GM18499 (cell line): ENCODE results near the gene FKBP5.
"Not testable (repeated sequence)": the region's sequence is repeated elsewhere in the genome, so short reads cannot be mapped to it uniquely, and the experiment has no call there.

Experiments used
- ATAC-seq: cut with Tn5 transposase; IDR thresholded peaks from one replicate; pipeline ENCODE4 v1.9.1; 2021; ENCODE audit warnings: moderate number of reproducible peaks; ENCODE audit not compliant: insufficient read depth, unreplicated experiment

The FKBP5 gene

DNA sequence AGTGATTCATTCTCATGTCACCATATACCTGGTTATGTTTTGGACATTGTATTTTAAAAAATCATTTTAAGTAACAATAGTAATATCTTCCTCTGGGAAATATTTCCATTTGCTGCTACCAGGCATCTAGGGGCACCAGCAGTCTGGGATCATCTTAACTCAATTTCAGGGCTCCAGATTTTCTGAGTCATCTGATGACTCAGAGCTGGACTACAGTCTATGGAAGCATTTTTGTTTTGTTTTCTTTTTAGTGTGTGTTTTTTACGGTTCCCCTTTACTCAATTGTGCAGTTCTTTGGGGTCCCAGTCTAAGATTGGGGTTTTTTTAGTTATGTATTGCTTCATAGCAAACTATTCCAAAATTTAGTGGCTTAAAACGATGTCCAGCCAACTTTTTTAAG is 5.7 kb upstream of the FKBP5 start:
- no peak for ATAC-seq

DNA sequence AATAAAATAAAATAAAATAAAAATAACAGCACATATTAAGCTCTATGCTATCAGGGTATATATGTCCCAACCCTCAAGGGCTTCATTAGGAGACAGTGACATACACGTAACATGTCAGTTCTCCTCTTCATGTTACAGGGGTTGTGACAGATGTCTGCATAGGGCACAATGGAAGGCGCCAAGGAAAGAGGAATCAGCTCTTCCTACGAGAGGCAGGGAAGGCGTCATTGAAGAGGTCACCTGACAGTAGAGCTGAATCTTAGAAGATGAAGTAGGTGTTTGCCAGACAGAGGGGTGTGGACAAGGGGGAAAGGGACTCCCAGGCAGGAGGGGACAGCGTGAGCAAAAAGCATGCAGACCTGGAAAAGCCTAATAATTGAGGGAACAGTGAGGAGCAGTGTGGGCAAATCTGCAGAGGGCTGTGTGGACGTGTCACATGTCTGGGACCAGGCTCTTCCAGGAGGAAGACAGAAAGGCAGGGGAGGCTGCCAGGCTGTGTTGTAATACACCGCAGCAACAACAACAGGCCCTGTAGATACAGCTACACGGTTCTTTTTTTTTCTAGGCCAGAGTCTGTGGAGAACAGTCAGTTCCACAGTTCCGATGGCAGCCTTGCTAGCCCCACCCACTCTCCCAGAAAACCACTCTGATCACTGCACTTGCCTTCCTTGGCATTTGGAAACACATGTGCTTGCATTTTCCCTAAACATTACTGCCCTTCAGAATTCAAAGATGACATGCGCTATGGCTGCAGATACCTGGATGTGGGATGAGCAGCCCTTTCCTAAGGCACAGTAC is 2.5 kb upstream of the FKBP5 start:
- no peak for ATAC-seq

DNA sequence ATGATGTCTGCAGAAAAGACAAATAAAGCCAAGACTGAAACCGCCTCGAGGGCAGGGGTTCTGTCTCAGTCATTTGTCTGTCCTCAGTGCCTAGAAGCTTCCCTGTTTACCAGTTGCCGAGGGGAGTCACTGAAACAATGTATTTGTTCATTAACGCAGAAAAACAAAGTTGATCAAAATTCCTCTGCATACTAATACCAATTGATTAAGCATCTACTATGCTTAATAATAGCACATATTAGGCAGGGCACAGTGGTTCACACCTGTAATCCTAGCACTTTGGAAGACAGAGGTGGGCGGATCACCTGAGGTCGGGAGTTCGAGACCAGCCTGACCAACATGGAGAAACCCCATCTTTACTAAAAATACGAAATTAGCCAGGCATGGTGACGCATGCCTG is 1.8 kb upstream of the FKBP5 start:
- no peak for ATAC-seq

DNA sequence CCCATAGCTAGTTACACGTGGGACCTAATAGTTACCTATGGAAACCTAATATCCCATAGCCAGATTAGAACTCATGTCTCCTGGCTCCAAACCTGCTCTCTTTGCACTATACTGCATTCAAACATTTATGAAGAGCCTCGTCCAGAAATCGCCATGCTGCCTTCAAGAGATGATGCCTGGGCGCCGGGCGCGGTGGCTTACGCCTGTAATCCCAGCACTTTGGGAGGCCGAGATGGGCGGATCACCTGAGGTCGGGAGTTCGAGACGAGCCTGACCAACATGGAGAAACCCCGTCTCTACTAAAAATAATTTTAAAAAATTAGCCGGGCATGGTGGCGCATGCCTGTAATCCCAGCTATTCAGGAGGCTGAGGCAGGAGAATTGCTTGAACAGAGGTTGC is 1.3 kb upstream of the FKBP5 start:
- ATAC-seq = not testable (repeated sequence)

DNA sequence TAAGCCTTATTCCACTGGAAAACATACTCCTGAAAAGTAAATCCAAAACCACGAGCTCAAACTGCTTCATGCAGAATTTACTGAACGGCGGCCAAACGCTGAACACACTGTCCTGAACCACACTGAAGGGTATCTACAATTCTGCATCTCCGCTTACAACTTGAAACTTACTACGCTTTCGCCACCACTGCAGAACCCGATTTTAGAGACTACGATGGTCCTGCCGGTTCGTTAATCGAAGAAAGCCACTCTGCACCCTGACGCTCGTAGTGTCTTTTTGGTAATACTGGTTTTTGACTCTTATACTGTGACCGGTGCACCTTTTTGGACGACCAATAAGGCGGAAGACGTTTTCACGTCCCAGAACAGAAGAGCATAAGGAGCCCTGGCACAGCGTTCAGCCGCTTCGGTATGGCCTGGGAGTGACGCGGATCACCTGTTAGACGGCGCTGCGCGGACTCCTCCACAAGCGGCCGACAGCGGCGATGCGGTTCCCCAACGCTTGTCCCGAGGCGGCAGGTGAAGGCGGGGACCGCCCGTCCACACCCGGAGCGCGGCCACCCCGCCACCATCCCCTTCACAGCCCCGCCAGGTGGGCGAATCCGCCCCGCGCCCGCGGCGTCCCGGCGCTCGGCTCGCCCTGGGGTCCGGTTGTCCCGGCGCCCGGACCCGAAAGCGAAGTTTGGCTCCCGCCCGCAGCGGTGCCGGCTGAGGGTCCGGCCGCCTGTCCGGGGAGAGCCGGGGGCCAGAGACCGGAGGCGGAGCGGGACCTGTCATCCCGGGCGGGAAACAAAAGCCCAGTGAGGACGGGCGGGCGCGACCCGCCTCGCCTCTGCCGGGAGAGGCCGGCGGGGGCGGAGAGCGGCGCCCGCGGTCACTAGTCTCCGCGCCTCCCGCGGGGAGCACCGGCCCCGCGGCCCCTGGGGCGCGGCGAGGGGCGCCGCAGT is 784 bp downstream of the FKBP5 start:
- ATAC-seq = no peak

DNA sequence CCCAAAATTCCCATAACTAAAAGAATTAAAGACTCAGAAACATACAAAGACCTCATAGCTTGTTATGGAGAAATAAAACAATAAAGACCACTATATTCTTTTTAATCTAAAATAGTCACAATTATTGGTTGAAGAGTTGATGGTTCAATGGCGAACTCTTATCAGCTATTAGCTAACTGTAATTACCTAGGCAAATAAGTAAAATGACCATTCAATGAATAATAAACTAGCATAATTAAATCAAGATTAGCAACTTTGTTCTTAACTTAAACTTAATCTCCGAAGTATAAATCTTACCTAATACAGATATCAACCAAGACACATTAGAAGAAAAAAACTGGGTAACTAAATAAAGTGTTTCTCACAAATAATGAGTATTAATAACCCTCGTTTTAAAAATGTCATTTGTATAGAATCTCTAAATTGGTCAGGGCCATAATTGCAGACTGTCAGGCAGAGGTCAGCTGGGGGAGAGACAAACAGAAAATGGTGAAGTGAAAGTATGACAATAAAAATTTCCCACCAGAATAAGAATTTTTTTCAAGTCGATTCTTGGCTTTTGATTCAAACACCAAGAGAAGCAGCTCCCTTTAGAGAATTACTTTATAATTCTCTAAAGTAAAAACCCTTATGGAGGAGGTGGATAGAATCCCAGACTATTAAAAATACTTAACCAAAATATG is 1.7 kb downstream of the FKBP5 start:
- ATAC-seq = no peak

DNA sequence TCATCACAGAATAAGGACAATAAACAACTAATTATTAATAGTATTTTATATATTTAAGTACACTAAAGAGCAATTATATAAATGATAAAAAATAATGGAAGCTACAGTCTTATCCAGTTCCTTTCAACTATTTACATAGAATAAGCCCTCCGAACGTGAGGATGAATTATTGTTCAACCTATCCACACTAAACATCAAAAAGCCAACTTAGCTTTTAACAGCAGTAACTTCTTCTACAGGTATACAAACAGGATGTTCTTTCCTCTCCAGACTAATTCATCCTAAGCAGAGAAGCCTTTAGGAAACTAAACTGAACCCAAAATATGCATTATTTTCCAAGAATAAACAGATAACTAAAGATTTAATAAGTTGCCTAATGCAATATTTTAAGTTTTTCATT is 2.3 kb downstream of the FKBP5 start:
- no peak for ATAC-seq

DNA sequence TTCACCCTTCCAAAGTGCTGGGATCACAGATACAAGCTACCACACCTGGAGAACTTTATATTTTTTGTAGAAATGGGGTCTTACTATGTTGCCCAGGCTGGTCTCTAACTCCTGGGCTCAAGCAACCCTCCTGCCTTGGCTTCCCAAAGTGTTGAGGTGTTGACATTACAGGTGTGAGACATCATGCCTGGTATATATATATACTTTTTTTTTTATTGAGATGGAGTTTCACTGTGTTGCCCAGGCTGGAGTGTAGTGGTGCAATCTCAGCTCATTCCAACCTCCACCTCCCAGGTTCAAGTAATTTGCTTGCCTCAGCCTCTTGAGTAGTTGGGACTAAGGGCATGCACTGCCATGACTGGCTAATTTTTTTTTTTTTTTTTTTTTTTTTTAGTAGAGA is 5.4 kb downstream of the FKBP5 start:
- ATAC-seq = no peak

DNA sequence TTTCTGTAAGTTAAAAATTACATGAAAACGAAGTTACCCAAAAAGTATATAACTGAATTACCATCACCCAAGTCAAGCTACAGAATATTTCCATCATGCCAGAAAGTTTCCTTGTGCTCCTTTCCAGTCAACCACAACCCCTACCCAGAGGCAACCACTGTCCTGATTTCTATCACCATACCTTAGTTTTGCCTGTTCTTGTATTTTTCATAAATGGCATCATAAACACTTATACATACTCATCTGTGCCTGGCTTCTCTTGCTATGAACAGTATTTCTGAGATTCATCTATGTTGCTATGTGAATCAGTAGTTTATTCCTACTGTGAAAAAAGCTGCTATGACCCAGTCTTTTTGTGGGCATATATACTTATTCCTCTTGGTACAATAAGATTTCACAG is 7.4 kb downstream of the FKBP5 start:
- no peak for ATAC-seq

DNA sequence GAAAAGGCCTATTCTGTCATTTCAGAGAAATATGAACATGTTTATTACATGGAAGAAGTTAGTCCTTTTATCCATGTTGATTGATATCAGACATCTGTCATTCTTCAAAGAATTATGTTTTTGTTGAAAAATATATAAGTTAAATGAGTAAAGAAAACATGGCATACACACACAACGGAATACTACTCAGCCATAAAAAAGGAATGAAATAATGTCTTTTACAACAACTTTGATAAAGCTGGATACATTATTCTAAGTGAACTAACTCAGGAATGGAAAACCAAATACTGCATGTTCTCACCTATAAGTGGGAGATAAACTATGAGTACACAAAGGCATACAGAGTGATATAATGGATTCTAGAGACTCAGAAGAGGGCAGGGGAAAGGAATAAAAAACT is 9.3 kb downstream of the FKBP5 start:
- no peak for ATAC-seq

DNA sequence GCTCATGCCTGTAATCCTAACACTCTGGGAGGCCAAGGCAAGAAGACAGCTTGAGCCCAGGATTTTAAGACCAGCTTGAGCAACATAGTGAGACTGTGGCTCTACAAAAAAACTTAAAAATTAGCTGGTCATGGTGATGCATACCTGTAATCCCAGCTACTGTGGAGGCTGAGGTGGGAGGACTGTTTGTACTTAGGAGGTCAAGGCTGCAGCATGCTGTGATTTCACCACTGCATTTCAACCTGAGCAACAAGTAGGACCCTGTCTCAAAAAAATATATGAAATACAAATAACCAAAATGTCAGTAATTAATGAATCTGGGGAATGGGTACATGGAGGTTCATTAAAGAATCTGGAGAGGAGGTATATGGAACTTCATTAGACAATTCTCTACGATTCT is 9.9 kb downstream of the FKBP5 start:
- no peak for ATAC-seq

DNA sequence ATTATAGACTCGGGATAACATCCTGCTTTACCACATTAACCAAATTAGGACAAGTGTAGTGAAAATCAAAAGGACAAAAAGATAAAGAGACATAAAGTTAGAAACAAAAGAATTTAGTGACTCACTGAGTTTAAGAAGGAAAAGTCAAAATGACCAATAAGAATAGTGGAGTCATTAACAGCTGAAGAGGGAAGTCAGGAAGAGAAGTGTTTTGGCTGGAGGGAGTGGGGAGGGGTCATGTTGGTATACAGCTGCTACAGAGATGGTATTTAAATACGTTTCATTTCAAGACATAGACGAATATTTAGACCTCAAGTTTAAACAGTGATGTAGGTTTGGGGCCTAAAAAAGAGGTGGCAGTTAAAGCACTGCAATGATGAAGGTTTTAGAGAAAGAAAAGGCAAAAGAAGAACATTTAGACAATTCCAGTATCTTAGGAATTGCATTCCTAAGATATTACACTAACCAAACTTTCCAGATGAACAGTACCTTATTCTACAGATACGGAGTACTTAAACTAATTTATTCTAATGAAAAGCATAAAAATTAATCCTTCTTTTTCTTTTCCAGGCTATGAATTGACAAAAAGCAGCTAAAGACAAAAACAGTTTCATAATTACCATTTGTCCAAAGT is 10.6 kb downstream of the FKBP5 start:
- ATAC-seq = no peak

DNA sequence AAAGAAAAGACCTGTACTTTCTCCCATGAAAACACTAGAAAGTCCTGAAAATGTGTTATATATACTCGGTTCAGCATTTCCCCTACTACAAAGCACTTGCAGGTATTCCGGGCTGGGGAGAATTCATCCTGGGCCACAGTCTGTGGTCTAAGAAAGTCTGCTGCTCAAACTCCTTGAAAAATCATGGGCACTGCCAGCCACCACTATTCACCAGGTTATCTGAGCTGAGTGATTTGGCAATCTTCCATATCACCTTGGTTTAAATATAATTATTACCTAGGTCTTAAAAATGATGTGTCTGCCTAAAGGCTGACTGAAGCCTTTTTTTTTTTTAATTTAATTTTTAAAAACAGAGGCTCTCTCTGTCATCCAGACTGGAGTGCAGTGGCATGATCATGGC is 11.3 kb downstream of the FKBP5 start:
- no peak for ATAC-seq

DNA sequence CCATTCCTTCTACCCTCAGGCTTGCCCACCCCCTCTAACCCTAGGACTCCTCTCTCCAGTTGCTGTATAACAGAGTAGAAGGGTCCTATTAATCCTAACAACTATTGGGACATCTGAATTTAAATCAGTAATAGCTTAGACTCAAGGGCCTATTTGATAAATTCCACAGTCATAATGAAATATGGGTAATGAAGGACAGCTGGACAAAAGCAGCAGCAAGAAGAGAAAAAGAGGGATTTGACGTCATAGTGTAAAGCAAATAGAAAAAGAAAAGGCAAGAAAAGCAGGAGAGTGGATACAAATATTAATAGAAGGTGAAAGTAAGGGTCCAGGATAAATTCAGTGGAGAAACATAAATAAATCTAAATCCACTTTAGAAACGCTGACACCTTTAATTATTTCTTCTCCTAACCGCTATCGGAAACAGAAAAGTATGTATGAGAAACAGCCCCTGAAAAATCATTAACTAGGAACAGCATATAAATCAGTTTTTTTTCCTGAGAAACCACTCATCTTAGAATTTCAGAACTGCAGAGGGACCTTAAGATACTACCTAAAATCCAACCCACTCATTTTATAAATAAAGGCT is 12.8 kb downstream of the FKBP5 start:
- ATAC-seq = no peak

DNA sequence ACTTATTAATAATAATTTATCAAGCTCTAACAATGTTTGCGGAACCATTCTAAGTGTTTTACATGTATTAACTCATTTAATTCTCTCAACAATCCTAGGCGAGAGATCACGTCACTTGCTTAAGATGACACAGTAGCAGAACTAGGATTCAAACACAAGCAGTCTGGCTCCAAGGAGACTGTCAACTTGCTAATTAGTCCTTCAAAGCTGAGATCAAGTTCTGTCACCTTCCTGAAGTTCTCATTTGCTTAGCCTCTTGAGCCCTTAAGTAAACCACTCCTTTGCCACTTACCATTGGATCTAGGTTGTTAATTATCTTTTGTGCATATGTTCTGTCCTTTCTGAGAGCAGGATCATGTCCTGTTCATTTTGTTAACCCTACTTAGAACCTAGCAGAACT is 14.1 kb downstream of the FKBP5 start:
- ATAC-seq = no peak

DNA sequence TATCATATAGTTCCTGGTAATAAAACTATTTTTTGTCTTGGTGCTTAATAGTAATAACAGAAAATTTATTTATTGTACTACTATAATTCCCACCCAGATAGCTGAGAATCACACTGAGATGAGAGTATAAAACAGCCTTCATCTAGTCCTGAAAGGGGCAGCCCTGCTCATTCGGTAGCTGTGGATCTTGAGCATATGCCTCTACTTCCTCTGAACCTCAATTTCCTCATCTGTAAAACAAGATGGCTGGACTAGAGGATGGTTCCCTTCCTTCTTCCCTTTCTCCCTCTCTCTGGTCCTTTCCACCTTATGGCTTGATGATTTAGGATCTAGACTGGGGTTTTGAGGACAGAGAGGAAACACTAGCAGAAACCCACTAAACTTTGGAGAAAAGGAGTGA is 15.0 kb downstream of the FKBP5 start:
- no peak for ATAC-seq

DNA sequence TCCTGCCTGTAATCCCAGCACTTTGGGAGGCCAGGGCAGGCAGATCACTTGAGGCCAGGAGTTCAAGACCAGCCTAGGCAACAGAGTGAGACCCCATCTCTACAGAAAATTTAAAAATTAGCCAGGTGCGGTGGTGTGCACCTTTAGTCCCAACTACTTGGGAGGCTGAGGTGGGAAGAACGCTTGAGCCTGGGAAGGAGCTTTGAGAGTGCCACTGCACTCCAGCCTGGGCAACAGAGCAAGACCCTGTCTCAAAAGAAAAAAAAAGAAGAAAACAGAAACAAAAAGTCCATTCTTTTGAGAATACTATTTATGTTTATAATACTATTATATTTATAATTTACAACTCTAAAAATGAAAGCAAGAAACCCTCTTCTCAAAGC is 15.4 kb downstream of the FKBP5 start:
- ATAC-seq = not testable (repeated sequence)

DNA sequence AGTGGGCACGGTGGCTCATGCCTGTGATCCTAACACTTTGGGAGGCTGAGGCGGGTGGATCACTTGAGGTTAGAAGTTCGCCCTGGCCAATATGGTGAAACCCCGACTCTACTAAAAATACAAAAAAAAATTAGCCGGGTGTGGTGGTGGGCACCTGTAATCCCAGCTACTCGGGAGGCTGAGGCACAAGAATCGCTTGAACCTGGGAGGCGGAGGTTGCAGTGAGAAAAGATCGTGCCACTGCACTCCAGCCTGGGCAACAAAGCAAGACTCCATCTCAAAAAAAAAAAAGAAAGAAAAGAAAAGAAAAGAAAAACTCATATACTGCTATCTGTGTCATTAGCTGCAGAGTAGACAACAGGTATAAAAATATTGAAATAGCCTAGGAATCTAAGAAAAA is 18.3 kb downstream of the FKBP5 start:
- ATAC-seq = not testable (repeated sequence)

DNA sequence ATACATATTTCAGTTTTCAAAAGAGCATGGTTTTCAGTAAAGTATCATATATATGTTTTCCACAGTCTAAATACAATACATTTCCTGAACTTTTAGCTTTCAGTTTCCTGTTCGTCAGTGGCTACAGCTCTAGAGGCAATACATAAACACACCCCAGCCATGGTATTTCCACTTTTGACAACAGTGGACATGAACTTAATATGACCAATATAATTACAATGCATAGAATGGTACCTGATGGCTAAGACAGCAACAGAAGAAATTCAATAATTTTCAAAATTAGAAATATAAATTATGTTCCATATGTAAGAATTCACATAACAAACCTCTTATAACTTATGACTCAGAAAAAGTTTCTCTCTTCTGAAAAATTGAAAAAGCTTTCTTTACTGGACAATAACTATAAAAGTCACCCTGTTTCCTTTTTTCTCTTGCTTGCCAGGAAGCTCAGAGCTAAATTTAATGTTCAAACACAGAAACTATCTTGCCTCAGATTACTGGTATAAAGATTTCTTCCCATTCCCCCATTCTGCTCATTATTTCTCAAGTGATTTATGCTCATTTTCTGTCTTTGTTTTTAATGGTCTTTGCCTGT is 19.2 kb downstream of the FKBP5 start:
- ATAC-seq = no peak
